ENCODE data around the gene CNTFR. TPM values are rescaled to one million over a fixed set of nuclear protein-coding genes. Genes with fewer than 3 reads are reported as not detected.

Gene CNTFR
- total and polyA plus RNA-seq, 10 of the 15 experiments (the other 5 are each of a cell fraction or from before 2014, with no cell fraction given): not detected

- TF ChIP-seq CUX1 (IDR thresholded peaks at IDR 0.05; ENCODE audit: insufficient replicate concordance, low read depth, low read length) (no peak), YY1 (IDR thresholded peaks at IDR 0.05; ENCODE audit: low read depth, low read length) (no peak), ATF2 (IDR thresholded peaks at IDR 0.05; ENCODE audit: low read length) (no peak), TCF3 (IDR thresholded peaks at IDR 0.05; ENCODE audit: borderline replicate concordance, insufficient read depth, low read depth, low read length) (no peak), EGR1 (IDR thresholded peaks at IDR 0.05; ENCODE audit: borderline replicate concordance in 1 of 2, low read depth in 2 of 2, low read length in 2 of 2) (no peak), ZBTB11 (CRISPR knock-in tag; IDR thresholded peaks at IDR 0.05) (no peak), FOXK2 (IDR thresholded peaks at IDR 0.05) (no peak), MLLT1 (IDR thresholded peaks at IDR 0.05) (no peak)
- TF ChIP-seq, protein P1, sequence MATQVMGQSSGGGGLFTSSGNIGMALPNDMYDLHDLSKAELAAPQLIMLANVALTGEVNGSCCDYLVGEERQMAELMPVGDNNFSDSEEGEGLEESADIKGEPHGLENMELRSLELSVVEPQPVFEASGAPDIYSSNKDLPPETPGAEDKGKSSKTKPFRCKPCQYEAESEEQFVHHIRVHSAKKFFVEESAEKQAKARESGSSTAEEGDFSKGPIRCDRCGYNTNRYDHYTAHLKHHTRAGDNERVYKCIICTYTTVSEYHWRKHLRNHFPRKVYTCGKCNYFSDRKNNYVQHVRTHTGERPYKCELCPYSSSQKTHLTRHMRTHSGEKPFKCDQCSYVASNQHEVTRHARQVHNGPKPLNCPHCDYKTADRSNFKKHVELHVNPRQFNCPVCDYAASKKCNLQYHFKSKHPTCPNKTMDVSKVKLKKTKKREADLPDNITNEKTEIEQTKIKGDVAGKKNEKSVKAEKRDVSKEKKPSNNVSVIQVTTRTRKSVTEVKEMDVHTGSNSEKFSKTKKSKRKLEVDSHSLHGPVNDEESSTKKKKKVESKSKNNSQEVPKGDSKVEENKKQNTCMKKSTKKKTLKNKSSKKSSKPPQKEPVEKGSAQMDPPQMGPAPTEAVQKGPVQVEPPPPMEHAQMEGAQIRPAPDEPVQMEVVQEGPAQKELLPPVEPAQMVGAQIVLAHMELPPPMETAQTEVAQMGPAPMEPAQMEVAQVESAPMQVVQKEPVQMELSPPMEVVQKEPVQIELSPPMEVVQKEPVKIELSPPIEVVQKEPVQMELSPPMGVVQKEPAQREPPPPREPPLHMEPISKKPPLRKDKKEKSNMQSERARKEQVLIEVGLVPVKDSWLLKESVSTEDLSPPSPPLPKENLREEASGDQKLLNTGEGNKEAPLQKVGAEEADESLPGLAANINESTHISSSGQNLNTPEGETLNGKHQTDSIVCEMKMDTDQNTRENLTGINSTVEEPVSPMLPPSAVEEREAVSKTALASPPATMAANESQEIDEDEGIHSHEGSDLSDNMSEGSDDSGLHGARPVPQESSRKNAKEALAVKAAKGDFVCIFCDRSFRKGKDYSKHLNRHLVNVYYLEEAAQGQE (IDR thresholded peaks at IDR 0.05; ENCODE audit: low read depth, low read length): no peak
These were observed 84.0 kb downstream of the CNTFR start (continued) for GRCh38 chr9:34505370-34506120.
